CD4-positive, alpha-beta memory T cell (primary cell): ENCODE results near the gene RASGRF2. TPM values are rescaled to one million over a fixed set of nuclear protein-coding genes. Genes with fewer than 3 reads are reported as not detected.

Source experiments
- CTCF ChIA-PET: fragments of 350-600 bp; sonication (Branson Sonifier 250); formaldehyde crosslinking; loops from one replicate; lab custom pipeline; 2021; ENCODE audit warnings: inconsistent platforms; ENCODE audit not compliant: partially characterized antibody; lab: Charles Lee
- POLR2A ChIA-PET: fragments of 350-600 bp; sonication (Branson Sonifier 250); formaldehyde crosslinking; loops from one replicate; lab custom pipeline; 2021; ENCODE audit not compliant: partially characterized antibody; lab: Charles Lee
- DNase-seq, 5 donors: peaks; one replicate each; pipeline versions ENCODE4 v3.0.0 to v3.0.0-alpha.2; 2020 to 2022; ENCODE audit warnings: mixed read lengths in 1 of 5
- H3K27ac ChIP-seq: one replicate; pipeline ENCODE4 v1.7.0; 2013; ENCODE audit warnings: low read depth, low read length
- H3K27me3 ChIP-seq: 2 replicates; pipeline ENCODE4 v1.7.0; 2013; ENCODE audit warnings: mild to moderate bottlenecking, low read length, moderate library complexity; ENCODE audit not compliant: insufficient read depth
- H3K36me3 ChIP-seq: 2 replicates; pipeline ENCODE4 v1.7.0; 2013; ENCODE audit warnings: mild to moderate bottlenecking, low read length, moderate library complexity; ENCODE audit not compliant: insufficient read depth
- H3K4me1 ChIP-seq: 2 replicates; pipeline ENCODE4 v1.7.0; 2013; ENCODE audit warnings: mild to moderate bottlenecking, low read length, moderate library complexity; ENCODE audit not compliant: insufficient read depth
- H3K4me3 ChIP-seq, 2 donors: one replicate each; pipeline ENCODE4 v1.7.0; 2013; ENCODE audit warnings: low read length in 2 of 2, mild to moderate bottlenecking in 1 of 2
- H3K9me3 ChIP-seq, 2 donors: one replicate each; pipeline ENCODE4 v1.7.0; 2013; ENCODE audit warnings: low read length in 2 of 2, control low read depth in 1 of 2; ENCODE audit not compliant: control insufficient read depth in 1 of 2
- H3K27ac Mint-ChIP-seq, 7 donors: one replicate each; pipeline ENCODE4 v1.8.0; 2020 to 2021; ENCODE audit warnings: mixed read lengths in 7 of 7, mild to moderate bottlenecking in 6 of 7, inconsistent platforms in 3 of 7, moderate library complexity in 3 of 7
- H3K27me3 Mint-ChIP-seq, 2 donors: one replicate each; pipeline ENCODE4 v1.8.0; 2020 to 2021; ENCODE audit warnings: mixed read lengths in 2 of 2
- H3K36me3 Mint-ChIP-seq, 2 donors: one replicate each; pipeline ENCODE4 v1.8.0; 2020 to 2021; ENCODE audit warnings: mixed read lengths in 2 of 2, inconsistent platforms in 1 of 2, mild to moderate bottlenecking in 1 of 2
- H3K4me1 Mint-ChIP-seq, 4 donors: one replicate each; pipeline ENCODE4 v1.8.0; 2020 to 2021; ENCODE audit warnings: mixed read lengths in 4 of 4, mild to moderate bottlenecking in 1 of 4
- H3K4me3 Mint-ChIP-seq, 8 donors: one replicate each; pipeline ENCODE4 v1.8.0; 2020 to 2021; ENCODE audit warnings: mixed read lengths in 8 of 8, mild to moderate bottlenecking in 7 of 8, moderate library complexity in 6 of 8, inconsistent platforms in 3 of 8
- H3K9me3 Mint-ChIP-seq, 8 donors: one replicate each; pipeline ENCODE4 v1.8.0; 2020 to 2021; ENCODE audit warnings: mixed read lengths in 8 of 8, mild to moderate bottlenecking in 5 of 8, inconsistent platforms in 3 of 8, moderate library complexity in 1 of 8
- intact Hi-C: fragments of 100-400 bp; cut with micrococcal nuclease; formaldehyde crosslinking; loops from one replicate; pipeline ENCODE4 v1.15.1; 2023
- polyA plus RNA-seq, 2 donors: library from polyadenylated mRNA; unstranded; fragments of 300-500 nt; fragmentation: Illumina TruSeq; gene quantifications; one replicate each; pipeline ENCODE4 v1.2.3, GENCODE V29; 2021
- total RNA-seq, 2 experiments: library from RNA; stranded (reverse); gene quantifications; one replicate each; pipeline ENCODE4 v1.2.3, GENCODE V29; 2021

The RASGRF2 gene
- total and polyA plus RNA-seq, 4 experiments from 2014 or later: 10.0 to 39.3 (median 25.3) TPM

DNA sequence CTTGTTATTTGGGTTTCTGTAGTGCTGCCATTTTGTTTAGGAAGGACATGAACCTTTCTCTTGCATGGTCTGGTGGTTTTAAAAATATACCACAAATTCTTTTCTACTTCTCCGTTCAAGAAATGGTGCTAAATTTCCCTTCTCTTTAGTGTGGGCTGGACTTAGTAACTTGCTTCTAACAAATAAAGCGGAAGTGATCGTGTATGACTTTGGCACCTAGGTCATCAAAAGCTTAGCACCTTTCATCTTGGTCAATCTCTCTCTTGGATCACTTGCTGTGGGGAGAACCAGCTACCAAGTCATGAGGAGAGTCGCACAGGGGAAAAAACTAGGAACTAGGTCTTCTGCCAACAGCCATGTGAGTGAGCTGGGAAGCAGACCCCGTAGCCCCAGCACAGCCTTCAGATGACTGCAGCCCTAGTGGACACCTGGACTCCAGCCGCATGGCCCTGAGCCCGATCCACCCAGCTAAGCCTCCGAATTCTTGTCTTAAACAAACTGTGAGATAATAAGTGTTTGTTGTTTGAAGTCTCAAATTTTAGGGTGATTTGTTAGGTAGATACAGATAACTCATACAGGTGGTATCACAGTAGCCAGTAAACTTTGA, 185.3 kb downstream of the RASGRF2 start:
- peak overlapping the region in 1 of 7 donors; percentile 42 for H3K27ac Mint-ChIP-seq
- no peaks in the 10 kb centered on the region for H3K9me3 ChIP-seq
- H3K4me1 ChIP-seq: no peaks in the 10 kb centered on the region
- H3K4me1 Mint-ChIP-seq: peaks cover 0 to 19% (median 9%) of the 10 kb centered on the region in 4 donors
- no peak overlapping the region for H3K4me3 ChIP-seq
- H3K4me3 Mint-ChIP-seq: no peak overlapping the region
- H3K27me3 Mint-ChIP-seq: no peaks in the 10 kb centered on the region
- H3K9me3 Mint-ChIP-seq: no peaks in the 10 kb centered on the region
- POLR2A ChIA-PET: no interaction called here
- no peaks in the 10 kb centered on the region for H3K36me3 ChIP-seq
- intact Hi-C loops: no loop called here
- H3K36me3 Mint-ChIP-seq: peaks cover 43 to 52% of the 10 kb centered on the region in 2 donors
- no peak for DNase-seq
- no peaks in the 10 kb centered on the region for H3K27me3 ChIP-seq
- H3K27ac ChIP-seq: no peak overlapping the region
- CTCF ChIA-PET: interaction anchor here (1.4 to 1.5 kb wide), 2 partner anchors 21 to 38 kb away, joined by 5 read pairs; no protein-coding TSS in a partner anchor

- Histone ChIP-seq H3K36me3 (no peaks in the 10 kb centered on the region), H3K27me3 (no peaks in the 10 kb centered on the region), H3K27ac (no peak overlapping the region), H3K9me3 (no peaks in the 10 kb centered on the region), H3K4me3 (no peak overlapping the region), H3K4me1 (no peaks in the 10 kb centered on the region)
- no peak overlapping the region for H3K4me3 Mint-ChIP-seq
- H3K4me1 Mint-ChIP-seq: peaks cover 0 to 19% (median 9%) of the 10 kb centered on the region in 4 donors
- no peaks in the 10 kb centered on the region for H3K27me3 Mint-ChIP-seq
- CTCF ChIA-PET: interaction anchor here (1.4 to 1.5 kb wide), 2 partner anchors 20 to 38 kb away, joined by 5 read pairs; no protein-coding TSS in a partner anchor
- no peak for DNase-seq
- H3K27ac Mint-ChIP-seq: peak overlapping the region in 1 of 7 donors; percentile 42
- POLR2A ChIA-PET: no interaction called here
- H3K36me3 Mint-ChIP-seq: peaks cover 43 to 51% of the 10 kb centered on the region in 2 donors
- peaks cover 0 to under 1% (median 0%) of the 10 kb centered on the region in 8 donors for H3K9me3 Mint-ChIP-seq
- intact Hi-C loops: no loop called here
These were observed 185.9 kb downstream of the RASGRF2 start for GRCh38 chr5:81146031-81146430.

DNA sequence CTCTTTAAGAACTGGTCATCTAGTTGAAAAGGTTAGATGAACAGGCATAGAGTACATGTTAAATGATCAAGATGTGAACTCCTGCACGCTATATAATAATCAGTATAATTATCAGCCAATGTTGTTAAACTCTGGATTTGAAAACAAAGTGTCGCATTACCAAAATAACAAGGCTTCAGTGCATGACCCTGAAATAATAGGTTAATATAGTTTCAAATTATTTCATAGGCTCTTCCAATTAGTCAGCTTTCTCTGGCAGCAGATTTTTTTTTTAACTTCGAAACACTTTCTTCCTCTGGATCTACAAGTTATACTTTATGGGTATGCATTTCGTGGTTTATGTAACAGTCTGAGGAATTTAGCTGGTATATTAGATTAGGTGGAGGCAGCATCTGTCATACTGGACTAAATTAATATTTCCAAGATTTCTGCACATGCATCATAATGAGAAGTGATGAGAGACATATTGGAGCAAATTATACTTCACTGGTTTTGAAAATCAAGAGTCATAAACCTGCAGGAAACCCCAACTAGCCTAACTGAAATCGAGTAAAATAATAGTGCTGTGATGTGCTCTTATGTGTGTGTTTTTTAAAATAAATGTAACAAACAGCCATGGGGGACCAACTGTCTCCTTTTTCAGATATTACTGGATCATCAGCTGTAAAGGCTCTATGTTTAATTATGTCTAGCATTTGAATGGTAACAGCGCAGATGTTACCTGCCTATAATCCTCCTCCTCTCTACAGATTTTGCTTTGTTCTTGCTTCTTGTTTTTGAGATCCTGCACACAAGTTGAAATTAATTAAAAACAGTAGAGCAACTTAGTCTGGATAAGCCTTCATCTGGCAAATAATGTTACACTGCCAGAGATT, 187.1 kb downstream of the RASGRF2 start:
- CTCF ChIA-PET: interaction anchor here (0.6 kb wide), 1 partner anchor 48 kb away, joined by 3 read pairs; no protein-coding TSS in a partner anchor

GRCh38 chr5:81147886-81148571, 187.9 kb downstream of the RASGRF2 start:
- DNase-seq: peak in 2 of 5 donors; percentile 3 to 8
- Histone ChIP-seq H3K36me3 (no peaks in the 10 kb centered on the region), H3K4me1 (no peaks in the 10 kb centered on the region), H3K27ac (no peak overlapping the region), H3K9me3 (no peaks in the 10 kb centered on the region), H3K27me3 (no peaks in the 10 kb centered on the region), H3K4me3 (no peak overlapping the region)
- intact Hi-C loops: no loop called here
- ChIA-PET CTCF (no interaction called here), POLR2A (no interaction called here)
- Mint-ChIP-seq H3K27me3 (no peaks in the 10 kb centered on the region), H3K4me3 (peak overlapping the region in 7 of 8 donors; percentile 4 to 73 (median 60)), H3K27ac (peak overlapping the region in 3 of 7 donors; percentile 23 to 84 (median 25)), H3K36me3 (peaks cover 45 to 56% of the 10 kb centered on the region in 2 donors), H3K4me1 (peaks cover 0 to 19% (median 9%) of the 10 kb centered on the region in 4 donors), H3K9me3 (peaks cover 0 to 4% (median under 1%) of the 10 kb centered on the region in 8 donors)

More for the DNA sequence above, 187.1 kb downstream of the RASGRF2 start:
- DNase-seq: no peak
- Histone ChIP-seq H3K4me1 (no peaks in the 10 kb centered on the region), H3K4me3 (no peak overlapping the region), H3K9me3 (no peaks in the 10 kb centered on the region), H3K27ac (no peak overlapping the region), H3K27me3 (no peaks in the 10 kb centered on the region), H3K36me3 (no peaks in the 10 kb centered on the region)
- POLR2A ChIA-PET: no interaction called here
- H3K27me3 Mint-ChIP-seq: no peaks in the 10 kb centered on the region
- peaks cover 0 to 2% (median 0%) of the 10 kb centered on the region in 8 donors for H3K9me3 Mint-ChIP-seq
- intact Hi-C loops: no loop called here
- peaks cover 0 to 19% (median 9%) of the 10 kb centered on the region in 4 donors for H3K4me1 Mint-ChIP-seq
- peak overlapping the region in 5 of 8 donors; percentile 16 to 73 (median 60) for H3K4me3 Mint-ChIP-seq
- peaks cover 40 to 49% of the 10 kb centered on the region in 2 donors for H3K36me3 Mint-ChIP-seq
- peak overlapping the region in 3 of 7 donors; percentile 14 to 84 (median 25) for H3K27ac Mint-ChIP-seq

DNA sequence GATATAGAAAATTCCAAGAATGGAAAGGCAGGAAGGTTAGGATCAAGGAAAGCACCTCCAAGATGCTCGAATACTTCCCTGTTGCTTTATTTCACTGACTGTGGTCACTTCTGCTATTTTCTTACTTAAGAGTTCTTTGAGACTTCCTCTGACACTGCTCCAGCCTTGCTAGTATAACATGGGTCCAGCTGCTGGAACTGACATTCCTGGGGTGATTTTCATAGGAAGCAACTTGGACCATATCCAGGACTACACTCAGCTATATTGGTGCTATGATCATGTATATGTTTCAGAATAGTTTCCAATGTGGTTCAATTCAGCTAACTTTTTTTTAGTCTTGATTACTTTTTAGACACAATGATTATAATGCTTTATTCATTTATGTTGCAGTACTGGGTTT, 191.4 kb downstream of the RASGRF2 start:
- no peaks in the 10 kb centered on the region for H3K27me3 Mint-ChIP-seq
- peaks cover 61 to 66% of the 10 kb centered on the region in 2 donors for H3K36me3 Mint-ChIP-seq
- Histone ChIP-seq H3K27me3 (no peaks in the 10 kb centered on the region), H3K9me3 (no peaks in the 10 kb centered on the region), H3K4me1 (no peaks in the 10 kb centered on the region), H3K27ac (no peak overlapping the region), H3K36me3 (no peaks in the 10 kb centered on the region), H3K4me3 (no peak overlapping the region)
- H3K4me3 Mint-ChIP-seq: peak overlapping the region in 1 of 8 donors; percentile 28
- peaks cover 0 to 14% (median 8%) of the 10 kb centered on the region in 4 donors for H3K4me1 Mint-ChIP-seq
- intact Hi-C loops: no loop called here
- ChIA-PET CTCF (interaction anchor here (1.4 kb wide), 1 partner anchor 44 kb away, joined by 3 read pairs; no protein-coding TSS in a partner anchor), POLR2A (no interaction called here)
- no peak for DNase-seq
- no peak overlapping the region for H3K27ac Mint-ChIP-seq
- H3K9me3 Mint-ChIP-seq: peaks cover 0 to 26% (median 18%) of the 10 kb centered on the region in 8 donors

DNA sequence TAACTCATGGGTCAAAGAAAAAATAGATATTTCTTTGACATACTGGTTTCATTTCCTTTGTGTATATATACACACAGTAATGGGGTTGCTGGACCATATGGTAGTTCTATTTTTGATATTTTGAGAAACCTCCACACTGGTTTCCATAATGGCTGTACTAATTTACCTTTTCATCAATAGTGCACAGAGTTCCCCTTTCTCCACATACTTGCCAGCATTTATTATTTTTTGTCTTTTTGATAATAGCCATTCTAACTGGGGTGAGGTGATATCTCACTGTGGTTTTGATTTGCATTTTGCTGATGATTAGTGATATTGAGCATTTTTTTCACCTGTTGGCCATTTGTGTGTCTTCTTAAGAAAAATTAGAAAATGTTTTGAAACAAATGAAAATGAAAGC, 194.6 kb downstream of the RASGRF2 start:
- intact Hi-C loops: no loop called here
- Mint-ChIP-seq H3K36me3 (peaks cover 57 to 59% of the 10 kb centered on the region in 2 donors), H3K27ac (no peak overlapping the region), H3K4me3 (no peak overlapping the region), H3K9me3 (peaks cover 0 to 28% (median 19%) of the 10 kb centered on the region in 8 donors), H3K4me1 (peaks cover 0 to 3% (median 0%) of the 10 kb centered on the region in 4 donors), H3K27me3 (no peaks in the 10 kb centered on the region)
- ChIA-PET POLR2A (no interaction called here), CTCF (no interaction called here)
- no peaks in the 10 kb centered on the region for H3K27me3 ChIP-seq
- H3K27ac ChIP-seq: no peak overlapping the region
- no peaks in the 10 kb centered on the region for H3K36me3 ChIP-seq
- H3K4me3 ChIP-seq: no peak overlapping the region
- H3K4me1 ChIP-seq: no peaks in the 10 kb centered on the region
- H3K9me3 ChIP-seq: no peaks in the 10 kb centered on the region
- no peak for DNase-seq
